Fibroblast of the aortic adventitia (primary cell): ENCODE results near the gene SSH2. TPM values are rescaled to one million over a fixed set of nuclear protein-coding genes. Genes with fewer than 3 reads are reported as not detected.
"Not testable (repeated sequence)": the region's sequence is repeated elsewhere in the genome, so short reads cannot be mapped to it uniquely, and the experiment has no call there.

Experiments
- DNase-seq: peaks from one replicate; pipeline ENCODE4 v3.0.0-alpha.2; 2010; ENCODE audit warnings: low read depth
- H3K4me3 ChIP-seq: 2 replicates; pipeline ENCODE4 v1.5.1; 2011; ENCODE audit warnings: low read depth, mild to moderate bottlenecking, control low read depth, low read length, moderate library complexity
- total RNA-seq: library from RNA; depleted of rRNA; stranded (reverse); fragments of >200 nt; gene quantifications from 2 replicates; pipeline ENCODE4 v1.2.3, GENCODE V29; 2012; ENCODE audit warnings: low replicate concordance
- TF ChIP-seq, protein P1 (sequence below): IDR thresholded peaks from 2 replicates; pipeline ENCODE4 v1.5.1; 2011; ENCODE audit warnings: mild to moderate bottlenecking, low read length, control low read depth, inconsistent platforms; ENCODE audit not compliant: insufficient read depth

SSH2 gene
- total RNA-seq, 1 donor = 21.1 TPM

DNA sequence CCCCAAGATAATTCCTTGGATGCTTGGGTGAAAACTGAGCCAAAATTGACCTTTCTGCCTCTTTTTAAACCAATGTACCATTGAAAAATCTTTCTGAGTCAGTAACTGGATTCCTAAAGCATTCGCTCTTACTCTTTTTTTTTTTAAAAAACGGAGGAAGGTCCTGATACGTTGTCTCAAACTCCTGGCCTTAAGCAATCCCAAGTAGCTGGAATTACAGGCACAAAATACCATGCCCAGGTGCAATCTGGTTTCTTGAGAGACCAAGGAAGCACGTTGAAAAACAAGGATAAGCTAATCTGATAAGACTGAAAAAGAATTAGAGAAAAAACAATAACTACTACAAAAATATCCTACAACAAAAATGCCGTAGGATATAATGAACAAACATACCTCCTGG lies 136.5 kb downstream of the SSH2 start:
- no peak for DNase-seq
- TF ChIP-seq, protein P1, sequence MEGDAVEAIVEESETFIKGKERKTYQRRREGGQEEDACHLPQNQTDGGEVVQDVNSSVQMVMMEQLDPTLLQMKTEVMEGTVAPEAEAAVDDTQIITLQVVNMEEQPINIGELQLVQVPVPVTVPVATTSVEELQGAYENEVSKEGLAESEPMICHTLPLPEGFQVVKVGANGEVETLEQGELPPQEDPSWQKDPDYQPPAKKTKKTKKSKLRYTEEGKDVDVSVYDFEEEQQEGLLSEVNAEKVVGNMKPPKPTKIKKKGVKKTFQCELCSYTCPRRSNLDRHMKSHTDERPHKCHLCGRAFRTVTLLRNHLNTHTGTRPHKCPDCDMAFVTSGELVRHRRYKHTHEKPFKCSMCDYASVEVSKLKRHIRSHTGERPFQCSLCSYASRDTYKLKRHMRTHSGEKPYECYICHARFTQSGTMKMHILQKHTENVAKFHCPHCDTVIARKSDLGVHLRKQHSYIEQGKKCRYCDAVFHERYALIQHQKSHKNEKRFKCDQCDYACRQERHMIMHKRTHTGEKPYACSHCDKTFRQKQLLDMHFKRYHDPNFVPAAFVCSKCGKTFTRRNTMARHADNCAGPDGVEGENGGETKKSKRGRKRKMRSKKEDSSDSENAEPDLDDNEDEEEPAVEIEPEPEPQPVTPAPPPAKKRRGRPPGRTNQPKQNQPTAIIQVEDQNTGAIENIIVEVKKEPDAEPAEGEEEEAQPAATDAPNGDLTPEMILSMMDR = no peak
- no peak overlapping the region for H3K4me3 ChIP-seq

DNA sequence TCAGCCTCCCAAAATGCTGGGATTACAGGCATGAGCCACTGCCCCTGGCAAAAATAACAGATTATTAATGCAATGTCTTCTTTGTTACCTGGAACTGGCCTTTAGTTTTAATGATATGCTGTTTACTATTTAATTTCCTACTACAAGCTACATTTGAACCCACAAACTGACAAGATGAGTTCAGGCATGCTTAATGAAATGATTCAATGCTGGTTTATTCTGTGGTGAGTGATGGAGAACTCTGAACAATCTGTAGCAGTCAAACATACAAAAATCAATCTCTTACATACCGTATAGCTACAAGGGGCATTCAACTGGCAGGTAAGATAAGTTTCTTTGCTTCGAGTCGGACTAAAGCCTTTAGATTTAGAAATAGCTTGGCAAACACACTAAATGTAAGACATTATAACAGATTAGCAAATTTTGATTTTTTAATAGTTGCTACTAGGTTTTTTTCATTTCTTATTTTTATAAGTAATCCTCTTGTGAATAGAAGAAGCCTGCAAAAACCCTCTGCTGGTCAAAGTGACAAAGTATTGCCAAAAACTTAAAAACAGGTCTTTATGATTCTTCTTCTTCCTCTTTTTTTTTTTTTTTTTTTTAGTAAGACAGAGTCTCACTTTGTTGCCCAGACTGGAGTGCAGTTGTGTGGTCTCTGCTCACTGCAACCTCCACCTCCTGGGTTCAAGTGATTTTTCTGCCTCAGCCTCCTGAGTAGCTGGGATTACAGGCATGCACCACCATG lies 138.5 kb downstream of the SSH2 start:
- no peak for DNase-seq
- no peak overlapping the region for H3K4me3 ChIP-seq
- TF ChIP-seq, protein P1 = no peak

DNA sequence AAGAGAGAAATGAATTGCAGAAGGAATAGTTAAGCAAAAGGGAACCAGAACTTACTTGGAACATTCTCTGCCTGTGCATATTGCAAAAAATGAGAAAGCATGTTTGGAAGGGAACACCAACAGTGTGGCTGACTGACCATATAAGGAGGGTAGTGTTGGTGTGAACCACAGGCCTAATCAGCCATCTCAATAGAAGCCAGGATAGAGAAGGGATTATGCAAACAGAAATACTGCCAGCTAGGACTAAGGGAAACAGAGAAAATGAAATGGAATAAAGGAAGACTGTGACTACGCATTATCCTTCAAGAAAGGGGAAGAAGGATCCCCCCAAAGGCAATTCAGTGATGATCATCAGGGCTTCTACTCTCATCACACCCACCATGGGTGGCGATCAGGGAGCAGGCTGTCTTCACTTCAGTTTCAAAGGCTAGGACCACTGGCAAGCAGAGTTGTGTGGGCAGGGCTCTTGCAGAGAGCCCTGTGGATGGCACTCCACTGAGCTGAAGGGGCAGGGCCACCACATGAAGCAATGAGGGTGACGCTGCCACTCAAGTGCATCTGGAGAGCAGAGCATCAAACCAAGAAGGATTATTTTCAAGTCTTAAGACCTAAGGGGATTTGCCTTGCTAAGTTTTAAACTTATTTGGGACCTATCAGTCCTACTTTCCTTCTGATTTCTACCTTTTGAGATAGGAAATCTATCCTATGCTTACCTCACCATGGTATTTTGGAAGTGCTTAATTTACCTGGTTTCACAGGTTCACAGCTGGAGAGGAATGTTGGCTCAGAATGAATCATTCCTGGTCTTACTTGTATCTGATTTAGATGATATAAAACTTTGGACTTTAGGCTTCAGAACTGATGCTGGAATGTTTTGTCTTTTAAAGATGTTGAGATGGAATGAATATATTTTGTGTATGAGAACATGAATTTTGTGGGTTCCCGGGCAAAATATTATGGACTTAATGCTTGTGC lies 140.5 kb downstream of the SSH2 start:
- peak; percentile 49 for DNase-seq
- no peak overlapping the region for H3K4me3 ChIP-seq
- TF ChIP-seq, protein P1 = no peak

DNA sequence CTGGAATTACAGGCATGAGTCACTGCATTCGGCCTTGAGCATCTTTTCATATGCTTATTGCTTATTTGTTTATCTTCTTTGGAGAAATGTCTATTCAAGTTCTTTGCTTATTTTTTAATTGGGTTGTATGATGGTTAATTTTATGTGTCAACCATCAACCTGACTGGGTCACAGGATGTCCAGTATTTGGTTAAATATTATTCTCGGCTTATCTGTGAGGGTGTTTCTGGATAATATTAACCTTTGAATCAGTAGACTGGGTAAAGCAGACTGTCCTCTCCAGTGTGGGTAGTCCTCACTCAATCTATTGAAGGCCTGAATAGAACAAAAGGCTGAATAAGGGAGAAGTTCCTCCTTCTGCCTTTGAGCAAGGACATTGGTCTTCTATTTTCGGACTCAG lies 142.0 kb downstream of the SSH2 start:
- TF ChIP-seq, protein P1 = no peak
- no peak overlapping the region for H3K4me3 ChIP-seq
- no peak for DNase-seq

DNA sequence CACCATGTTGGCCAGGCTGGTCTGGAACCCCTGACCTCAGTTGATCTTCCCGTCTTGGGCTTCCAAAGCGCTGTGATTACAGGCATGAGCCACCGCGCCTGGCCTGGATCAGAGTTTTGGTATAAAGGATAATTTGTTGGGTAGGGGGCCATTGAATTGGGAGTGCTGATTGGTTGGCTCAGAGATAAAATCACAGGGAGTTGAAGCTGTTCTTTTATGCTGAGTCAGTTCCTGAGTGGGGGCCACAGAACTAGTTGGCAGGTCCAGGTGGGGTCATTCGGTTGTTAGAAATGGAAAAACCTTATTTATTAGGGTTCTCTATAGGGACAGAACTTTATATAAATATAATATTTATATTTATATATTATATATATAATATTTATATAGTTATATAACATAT lies 147.1 kb downstream of the SSH2 start:
- no peak overlapping the region for H3K4me3 ChIP-seq
- no peak for DNase-seq
- TF ChIP-seq, protein P1 = no peak

DNA sequence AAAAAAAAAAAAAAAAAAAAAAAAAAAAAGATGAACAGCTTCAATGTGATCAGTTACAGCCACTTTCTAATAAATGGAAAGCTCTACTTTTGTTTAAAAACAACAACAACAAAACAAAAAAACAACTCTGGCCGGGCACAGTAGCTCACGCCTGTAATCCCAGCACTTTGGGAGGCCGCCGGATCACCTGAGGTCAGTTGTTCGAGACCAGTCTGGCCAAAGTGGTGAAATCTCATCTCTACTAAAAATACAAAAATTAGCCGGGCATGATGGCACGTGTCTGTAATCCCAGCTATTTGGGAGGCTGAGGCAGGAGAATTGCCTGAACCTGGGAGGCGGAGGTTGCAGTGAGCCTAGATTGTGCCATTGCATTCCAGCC lies 150.2 kb downstream of the SSH2 start:
- not testable (repeated sequence) for H3K4me3 ChIP-seq, DNase-seq
